ENCODE measurements around the gene SIK2. TPM values are rescaled to one million over a fixed set of nuclear protein-coding genes. Genes with fewer than 3 reads are reported as not detected.
A peak's percentile ranks its signal among the peaks of the same experiment; 100 is the strongest.

SIK2 gene
- total and polyA plus RNA-seq, 11 donors: 4.1 to 45.8 (median 27.5) TPM

- DNase-seq: no peak
- H3K9me3 ChIP-seq: no peaks in the 10 kb centered on the region
- intact Hi-C loops (cut with DNase I): loop anchor here in 5 of 10 donors (5.0 kb wide), 1 partner anchor 35 kb away; the partner anchor contains the start of gene PPP2R1B (in 5 of the 5)
- no peak for TF ChIP-seq POLR2A (IDR thresholded peaks at IDR 0.05)
- TF ChIP-seq CTCF (IDR thresholded peaks at IDR 0.05): no peak
- H3K4me3 ChIP-seq: no peak overlapping the region
- peak overlapping the region; percentile 28 to 98 (median 92) for H3K27ac ChIP-seq
- ATAC-seq: no peak
- H3K4me1 ChIP-seq: peaks cover 2 to 88% (median 78%) of the 10 kb centered on the region in 12 donors
- peaks cover 0 to 19% (median 10%) of the 10 kb centered on the region in 9 donors for H3K36me3 ChIP-seq
- 44 to 84% (median 69%) methylated on average over 3 to 5 of the region's 5 CpGs for WGBS, 4 donors
- H3K27me3 ChIP-seq: no peaks in the 10 kb centered on the region
Observed at GRCh38 chr11:111731821-111732220, 129.6 kb downstream of the SIK2 start.

- peak in 3 of 4 donors; percentile 16 to 36 (median 25) for ATAC-seq
- H3K4me3 ChIP-seq: no peak overlapping the region
- H3K4me1 ChIP-seq: peaks cover 2 to 98% (median 89%) of the 10 kb centered on the region in 12 donors
- no peaks in the 10 kb centered on the region for H3K9me3 ChIP-seq
- no peaks in the 10 kb centered on the region for H3K27me3 ChIP-seq
- intact Hi-C loops (cut with DNase I): loop anchor here in 5 of 10 donors (5.0 kb wide), 1 partner anchor 34 kb away; the partner anchor contains the start of gene PPP2R1B (in 5 of the 5)
- H3K27ac ChIP-seq: peak overlapping the region; percentile 79 to 98 (median 94)
- WGBS, 4 donors: 26 to 48% (median 37%) methylated on average over 4 to 7 of the region's 7 CpGs
- peaks cover 0 to 7% (median 0%) of the 10 kb centered on the region in 9 donors for H3K36me3 ChIP-seq
- TF ChIP-seq CTCF (IDR thresholded peaks at IDR 0.05) (no peak), POLR2A (IDR thresholded peaks at IDR 0.05) (no peak)
- DNase-seq: peak; percentile 52 to 72 (median 62)
Observed at GRCh38 chr11:111733016-111733415, 130.8 kb downstream of the SIK2 start.

- Histone ChIP-seq H3K27me3 (no peaks in the 10 kb centered on the region), H3K27ac (peak overlapping the region; percentile 79 to 98 (median 94)), H3K36me3 (peaks cover 0 to 8% (median 0%) of the 10 kb centered on the region in 9 donors), H3K4me1 (peaks cover 2 to 100% (median 96%) of the 10 kb centered on the region in 12 donors), H3K4me3 (no peak overlapping the region), H3K9me3 (no peaks in the 10 kb centered on the region)
- peak in 4 of 5 donors; percentile 42 to 68 (median 49) for DNase-seq
- no peak for TF ChIP-seq POLR2A (IDR thresholded peaks at IDR 0.05)
- TF ChIP-seq CTCF (IDR thresholded peaks at IDR 0.05): no peak
- ATAC-seq: peak in 3 of 4 donors; percentile 1 to 29 (median 15)
- 42 to 59% (median 48%) methylated on average over 8 to 9 of the region's 9 CpGs for WGBS, 4 donors
- intact Hi-C loops (cut with DNase I): loop anchor here in 5 of 10 donors (5.0 kb wide), 1 partner anchor 34 kb away; the partner anchor contains the start of gene PPP2R1B (in 5 of the 5)
Observed at GRCh38 chr11:111733611-111734088, 131.4 kb downstream of the SIK2 start.

- intact Hi-C loops (cut with DNase I): loop anchor here in 5 of 10 donors (5.0 kb wide), 1 partner anchor 33 kb away; the partner anchor contains the start of gene PPP2R1B (in 5 of the 5)
- Histone ChIP-seq H3K27me3 (no peaks in the 10 kb centered on the region), H3K36me3 (peaks cover 0 to 9% (median 0%) of the 10 kb centered on the region in 9 donors), H3K9me3 (no peaks in the 10 kb centered on the region), H3K4me1 (peaks cover 2 to 93% (median 90%) of the 10 kb centered on the region in 12 donors), H3K27ac (peak overlapping the region; percentile 79 to 98 (median 94)), H3K4me3 (peak overlapping the region in 2 of 12 donors; percentile 27 to 52)
- DNase-seq (no peak), ATAC-seq (no peak)
- WGBS, 4 donors: 67 to 80% (median 72%) methylated on average over 7 to 8 of the region's 8 CpGs
- TF ChIP-seq POLR2A (IDR thresholded peaks at IDR 0.05) (no peak), CTCF (IDR thresholded peaks at IDR 0.05) (no peak)
Observed at GRCh38 chr11:111734101-111734953, 132.1 kb downstream of the SIK2 start.
